H9 (cell line): ENCODE data around the gene MOV10L1. TPM values are rescaled to one million over a fixed set of nuclear protein-coding genes. Genes with fewer than 3 reads are reported as not detected.

Experiments used
- DNase-seq: peaks from one replicate; pipeline ENCODE4 v3.0.0-alpha.2; 2017
- H2AFZ ChIP-seq: one replicate; pipeline ENCODE4 v1.6.1; 2013; ENCODE audit warnings: mild to moderate bottlenecking, low read length, control low read depth, moderate library complexity
- H2AK5ac ChIP-seq: 2 replicates; pipeline ENCODE4 v1.6.1; 2013; ENCODE audit warnings: low read length, control low read depth, mixed read lengths; ENCODE audit not compliant: insufficient read length
- H2BK120ac ChIP-seq: one replicate; pipeline ENCODE4 v1.6.1; 2013; ENCODE audit warnings: low read depth, mild to moderate bottlenecking, low read length, control low read depth, inconsistent platforms; ENCODE audit not compliant: poor library complexity, severe bottlenecking
- H2BK12ac ChIP-seq: 2 replicates; pipeline ENCODE4 v1.6.1; 2013; ENCODE audit warnings: low read length, control low read depth, mixed read lengths, low read depth; ENCODE audit not compliant: insufficient read length
- H2BK15ac ChIP-seq: 2 replicates; pipeline ENCODE4 v1.6.1; 2013; ENCODE audit warnings: low read depth, low read length, control low read depth
- H2BK20ac ChIP-seq: one replicate; pipeline ENCODE4 v1.6.1; 2013; ENCODE audit warnings: low read depth, mild to moderate bottlenecking, low read length, control low read depth, inconsistent platforms; ENCODE audit not compliant: poor library complexity, severe bottlenecking
- H2BK5ac ChIP-seq: 2 replicates; pipeline ENCODE4 v1.6.1; 2013; ENCODE audit warnings: low read length, control low read depth, mixed read lengths; ENCODE audit not compliant: insufficient read length
- H3K14ac ChIP-seq: 2 replicates; pipeline ENCODE4 v1.6.1; 2013; ENCODE audit warnings: low read length, control low read depth; ENCODE audit not compliant: insufficient read depth
- H3K18ac ChIP-seq: 2 replicates; pipeline ENCODE4 v1.6.1; 2013; ENCODE audit warnings: low read depth, mild to moderate bottlenecking, mixed read lengths, low read length, control low read depth; ENCODE audit not compliant: insufficient read length
- H3K23ac ChIP-seq: 2 replicates; pipeline ENCODE4 v1.6.1; 2013; ENCODE audit warnings: low read length, control low read depth, mixed read lengths, low read depth; ENCODE audit not compliant: insufficient read length
- H3K23me2 ChIP-seq: 2 replicates; pipeline ENCODE4 v1.6.1; 2013; ENCODE audit warnings: low read depth, mild to moderate bottlenecking, mixed read lengths, low read length, control low read depth; ENCODE audit not compliant: insufficient read length, poor library complexity, severe bottlenecking
- H3K27ac ChIP-seq: 2 replicates; pipeline ENCODE4 v1.5.1; 2013; ENCODE audit warnings: low read length, control low read depth, mixed read lengths, low read depth; ENCODE audit not compliant: insufficient read length
- H3K27me3 ChIP-seq: 2 replicates; pipeline ENCODE4 v1.6.1; 2013; ENCODE audit warnings: low read length, control low read depth, inconsistent platforms; ENCODE audit not compliant: insufficient read depth
- H3K4ac ChIP-seq: 2 replicates; pipeline ENCODE4 v1.6.1; 2013; ENCODE audit warnings: low read depth, mild to moderate bottlenecking, control low read depth, inconsistent platforms, low read length, moderate library complexity
- H3K4me1 ChIP-seq: 2 replicates; pipeline ENCODE4 v1.6.1; 2013; ENCODE audit warnings: low read length, control low read depth, inconsistent platforms; ENCODE audit not compliant: insufficient read depth
- H3K4me2 ChIP-seq: 2 replicates; pipeline ENCODE4 v1.6.1; 2013; ENCODE audit warnings: low read length, control low read depth, mixed read lengths; ENCODE audit not compliant: insufficient read length, insufficient read depth
- H3K56ac ChIP-seq: 2 replicates; pipeline ENCODE4 v1.6.1; 2013; ENCODE audit warnings: low read depth, mild to moderate bottlenecking, mixed read lengths, low read length, control low read depth; ENCODE audit not compliant: insufficient read length
- H3K79me1 ChIP-seq: 2 replicates; pipeline ENCODE4 v1.6.1; 2013; ENCODE audit warnings: low read depth, mild to moderate bottlenecking, moderate library complexity, low read length, control low read depth, inconsistent platforms; ENCODE audit not compliant: insufficient read depth, poor library complexity, severe bottlenecking
- H3K79me2 ChIP-seq: 2 replicates; pipeline ENCODE4 v1.6.1; 2013; ENCODE audit warnings: low read length, control low read depth, inconsistent platforms; ENCODE audit not compliant: insufficient read depth
- H3K9ac ChIP-seq: 2 replicates; pipeline ENCODE4 v1.6.1; 2013; ENCODE audit warnings: low read length, control low read depth, mixed read lengths; ENCODE audit not compliant: insufficient read length; ENCODE audit errors: extremely low read depth
- H3K9me3 ChIP-seq: one replicate; pipeline ENCODE4 v1.6.1; 2013; ENCODE audit warnings: low read depth, low read length, inconsistent platforms; ENCODE audit not compliant: control insufficient read depth
- H3T11ph ChIP-seq: one replicate; pipeline ENCODE4 v1.6.1; 2013; ENCODE audit warnings: mild to moderate bottlenecking, low read length, control low read depth, inconsistent platforms
- H4K20me1 ChIP-seq: one replicate; pipeline ENCODE4 v1.6.1; 2013; ENCODE audit not compliant: control insufficient read depth, insufficient read length, insufficient read depth
- H4K5ac ChIP-seq: 2 replicates; pipeline ENCODE4 v1.6.1; 2013; ENCODE audit warnings: low read depth, mild to moderate bottlenecking, mixed read lengths, low read length, control low read depth; ENCODE audit not compliant: insufficient read length
- H4K8ac ChIP-seq: replicated peaks from 2 replicates; pipeline ENCODE4 v1.6.1; 2013; ENCODE audit warnings: low read length, control low read depth, mixed read lengths, low read depth; ENCODE audit not compliant: insufficient read length
- H4K91ac ChIP-seq: 2 replicates; pipeline ENCODE4 v1.6.1; 2013; ENCODE audit warnings: low read depth, mild to moderate bottlenecking, moderate library complexity, mixed read lengths, low read length, control low read depth; ENCODE audit not compliant: insufficient read length
- H3K27ac Mint-ChIP-seq, 3 experiments: 2 replicates in 2 of 3; 3 replicates in 1 of 3; pipeline ENCODE4 v1.8.0; 2020 to 2021; ENCODE audit warnings: mixed read lengths in 3 of 3, mild to moderate bottlenecking in 1 of 3, moderate library complexity in 1 of 3
- H3K27me3 Mint-ChIP-seq: 2 replicates; pipeline ENCODE4 v1.8.0; 2021; ENCODE audit warnings: low read depth, mild to moderate bottlenecking, moderate library complexity, mixed read lengths
- H3K36me3 Mint-ChIP-seq, 3 experiments: 2 replicates in 2 of 3; 3 replicates in 1 of 3; pipeline ENCODE4 v1.8.0; 2020 to 2021; ENCODE audit warnings: low read depth in 3 of 3, mixed read lengths in 3 of 3; ENCODE audit not compliant: insufficient read depth in 1 of 3
- H3K4me1 Mint-ChIP-seq, 2 experiments: 2 replicates each; pipeline ENCODE4 v1.8.0; 2020; ENCODE audit warnings: mixed read lengths in 2 of 2
- H3K4me3 Mint-ChIP-seq, 2 experiments: 2 replicates in 1 of 2; 3 replicates in 1 of 2; pipeline ENCODE4 v1.8.0; 2020 to 2021; ENCODE audit warnings: mild to moderate bottlenecking in 2 of 2, mixed read lengths in 2 of 2, moderate library complexity in 1 of 2
- H3K9me3 Mint-ChIP-seq, 2 experiments: 2 replicates in 1 of 2; 3 replicates in 1 of 2; pipeline ENCODE4 v1.8.0; 2020; ENCODE audit warnings: mild to moderate bottlenecking in 2 of 2, mixed read lengths in 2 of 2, moderate library complexity in 1 of 2
- WGBS: extraction: QIAGEN DNeasy Blood & Tissue Kit; methylation state at CpG from one replicate; pipeline ENCODE4 v1.1.7; 2013; ENCODE audit warnings: missing lambda C conversion rate, low lambda C conversion rate, mixed read lengths; ENCODE audit not compliant: insufficient read length; ENCODE audit errors: extremely low coverage; 5-methylcytosine and 5-hydroxymethylcytosine counted together
- long read RNA-seq: library from polyadenylated mRNA; unstranded; transcript quantifications from one replicate; pipeline ENCODE4 v2.0.0, GENCODE V29; 2020
- total RNA-seq: library from RNA; stranded (reverse); gene quantifications from 2 replicates; pipeline ENCODE4 v1.2.1, GENCODE V29; 2021
- TF ChIP-seq, protein P1 (sequence below): fragments of 200-600 bp; sonication (generic); conservative IDR thresholded peaks from 3 replicates; pipeline ENCODE4 v1.8.0; 2021; ENCODE audit warnings: antibody characterized with exemption, mild to moderate bottlenecking

The MOV10L1 gene
- total RNA-seq, result not detected in 2 replicates
- long read RNA-seq, result 0 reads

DNA sequence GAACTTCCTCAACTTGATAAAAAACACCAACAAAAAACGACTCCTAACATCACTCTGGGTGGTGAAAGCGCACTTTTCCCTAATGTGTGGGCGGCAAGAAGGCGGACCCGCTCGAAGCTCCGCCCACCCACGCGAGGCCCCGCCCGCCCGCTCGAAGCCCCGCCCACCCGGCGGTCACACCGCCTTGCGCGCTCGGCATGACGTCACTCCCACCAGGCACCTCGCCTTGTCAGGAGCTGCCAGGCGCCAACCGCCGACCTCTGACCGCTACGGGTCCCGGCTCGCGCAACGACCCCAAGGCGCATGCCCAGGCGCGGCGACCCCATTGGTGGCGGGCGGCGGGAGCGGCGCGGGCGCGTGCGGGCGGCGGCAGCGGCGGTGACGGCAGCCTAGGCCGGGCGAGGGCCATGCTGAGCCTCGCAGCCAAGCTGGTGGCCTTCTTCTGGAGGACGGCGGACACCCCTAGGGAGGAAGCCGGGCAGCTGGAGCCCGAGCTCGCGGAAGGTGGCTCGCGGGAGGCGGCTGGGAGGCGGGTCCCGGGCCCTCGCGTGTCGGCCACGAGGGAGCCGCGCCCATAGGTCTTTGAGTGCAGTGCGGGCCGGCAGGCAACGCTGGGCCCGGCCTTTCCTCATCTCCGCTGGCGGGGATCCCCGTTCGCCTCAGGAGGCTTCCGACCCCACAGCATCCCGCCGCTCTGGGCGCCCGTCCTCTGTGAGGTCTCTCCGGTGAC is at the start of gene MOV10L1:
TSS of gene MOV10L1 (plus strand) at position 325 of the 730 bp plus-strand sequence. CDS start at position 408, 83 bp downstream.
- peak; percentile 70 for DNase-seq
- no CpG with 5 or more reads among the region's 83 CpGs for WGBS

More for the DNA sequence above, at the start of gene MOV10L1:
- H3K4me1 Mint-ChIP-seq, result peaks cover 9% of the 10 kb centered on the region in 2 experiments
- H3K9ac ChIP-seq, result no peak within 1 kb of the TSS
- no peak within 1 kb of the TSS for H3K27ac ChIP-seq
- H3K4ac ChIP-seq, result no peak within 1 kb of the TSS
- no peak within 1 kb of the TSS for H2BK5ac ChIP-seq
- no peak within 1 kb of the TSS for H3K27ac Mint-ChIP-seq
- no peaks in the 10 kb centered on the region for H3K23me2 ChIP-seq
- H3K4me1 ChIP-seq, result no peaks in the 10 kb centered on the region
- no peak within 1 kb of the TSS for H3K56ac ChIP-seq
- H3K27me3 ChIP-seq, result 0 out of 2 replicates have a peak, but pooled peaks cover 2% of the 10 kb centered on the region
- no peak within 1 kb of the TSS for H2AFZ ChIP-seq
- peaks cover 3 to 14% of the 10 kb centered on the region in 2 experiments; a peak in 3 of 5 replicates for H3K9me3 Mint-ChIP-seq
- no peak within 1 kb of the TSS for H3K18ac ChIP-seq
- H4K8ac ChIP-seq, result no peak within 1 kb of the TSS
- H4K20me1 ChIP-seq, result no peaks in the 10 kb centered on the region
- TF ChIP-seq, protein P1, sequence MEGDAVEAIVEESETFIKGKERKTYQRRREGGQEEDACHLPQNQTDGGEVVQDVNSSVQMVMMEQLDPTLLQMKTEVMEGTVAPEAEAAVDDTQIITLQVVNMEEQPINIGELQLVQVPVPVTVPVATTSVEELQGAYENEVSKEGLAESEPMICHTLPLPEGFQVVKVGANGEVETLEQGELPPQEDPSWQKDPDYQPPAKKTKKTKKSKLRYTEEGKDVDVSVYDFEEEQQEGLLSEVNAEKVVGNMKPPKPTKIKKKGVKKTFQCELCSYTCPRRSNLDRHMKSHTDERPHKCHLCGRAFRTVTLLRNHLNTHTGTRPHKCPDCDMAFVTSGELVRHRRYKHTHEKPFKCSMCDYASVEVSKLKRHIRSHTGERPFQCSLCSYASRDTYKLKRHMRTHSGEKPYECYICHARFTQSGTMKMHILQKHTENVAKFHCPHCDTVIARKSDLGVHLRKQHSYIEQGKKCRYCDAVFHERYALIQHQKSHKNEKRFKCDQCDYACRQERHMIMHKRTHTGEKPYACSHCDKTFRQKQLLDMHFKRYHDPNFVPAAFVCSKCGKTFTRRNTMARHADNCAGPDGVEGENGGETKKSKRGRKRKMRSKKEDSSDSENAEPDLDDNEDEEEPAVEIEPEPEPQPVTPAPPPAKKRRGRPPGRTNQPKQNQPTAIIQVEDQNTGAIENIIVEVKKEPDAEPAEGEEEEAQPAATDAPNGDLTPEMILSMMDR, result no peak
- no peak within 1 kb of the TSS for H2AK5ac ChIP-seq
- H3K36me3 Mint-ChIP-seq, result peaks cover 0 to 2% (median 0%) of the 10 kb centered on the region in 3 experiments; a peak in 1 of 7 replicates
- H3K79me2 ChIP-seq, result no peaks in the 10 kb centered on the region
- H3K9me3 ChIP-seq, result no peaks in the 10 kb centered on the region
- no peak within 1 kb of the TSS for H3K23ac ChIP-seq
- H2BK15ac ChIP-seq, result no peak within 1 kb of the TSS
- no peak within 1 kb of the TSS; a peak in 1 of 5 replicates for H3K4me3 Mint-ChIP-seq
- no peak within 1 kb of the TSS for H2BK20ac ChIP-seq
- H3K4me2 ChIP-seq, result no peak within 1 kb of the TSS
- H4K5ac ChIP-seq, result no peak within 1 kb of the TSS
- no peak within 1 kb of the TSS for H3K14ac ChIP-seq
- no peak within 1 kb of the TSS for H3T11ph ChIP-seq
- no peak within 1 kb of the TSS for H2BK12ac ChIP-seq
- no peak within 1 kb of the TSS for H2BK120ac ChIP-seq
- H3K27me3 Mint-ChIP-seq, result peaks cover 21% of the 10 kb centered on the region
- no peak within 1 kb of the TSS for H4K91ac ChIP-seq
- H3K79me1 ChIP-seq, result no peaks in the 10 kb centered on the region
